ENCODE measurements around the gene MBP.

DNA sequence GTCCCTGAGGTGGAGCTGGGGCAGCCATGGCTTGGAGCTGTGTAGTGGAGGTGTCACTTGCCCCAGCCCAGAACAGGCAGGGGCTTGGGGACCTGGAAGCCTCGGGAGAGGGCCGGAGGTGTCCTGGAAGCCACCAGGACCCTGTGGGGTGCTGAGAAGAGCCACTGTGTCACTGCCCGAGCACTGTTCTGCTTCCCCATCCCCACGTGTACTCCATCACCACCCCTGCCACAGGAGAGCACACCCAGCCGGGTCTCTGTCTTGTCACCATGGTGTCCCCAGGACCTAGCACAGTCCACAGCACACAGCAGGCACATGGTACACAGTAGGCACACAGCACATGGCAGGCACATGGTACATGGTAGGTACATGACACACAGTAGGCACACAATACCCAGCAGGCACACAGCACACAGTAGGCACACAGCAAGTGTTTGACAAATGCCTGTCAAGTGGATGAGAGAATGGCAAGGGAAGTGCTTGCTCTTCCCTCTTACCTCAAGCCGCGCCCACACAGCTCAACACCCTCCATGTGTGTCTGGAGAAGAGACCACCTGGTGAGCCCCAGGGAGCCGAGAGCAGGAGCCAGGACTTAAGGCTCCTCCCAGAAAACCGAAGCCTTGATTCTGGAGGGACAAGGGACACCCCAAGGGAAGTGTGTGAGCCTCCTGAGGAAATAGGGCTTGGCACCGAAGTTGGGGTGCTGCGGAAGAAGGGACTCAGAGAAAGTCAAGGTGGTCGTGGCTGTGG lies 13.3 kb downstream of the MBP start:
- no peak for TF ChIP-seq CTCF (conservative IDR thresholded peaks at IDR 0.05; ENCODE audit: low read length)
- TF ChIP-seq EZH2phosphoT487 (IDR thresholded peaks at IDR 0.05; ENCODE audit: borderline replicate concordance, low read depth, low read length), result no peak

Measured in OCI-LY7 (cell line).